ENCODE measurements around the gene COL19A1.
A peak's percentile ranks its signal among the peaks of the same experiment; 100 is the strongest.

COL19A1 gene

GRCh38 chr6:70131528-70131927 is 265.2 kb downstream of the COL19A1 start:
- no peak for DNase-seq

DNA sequence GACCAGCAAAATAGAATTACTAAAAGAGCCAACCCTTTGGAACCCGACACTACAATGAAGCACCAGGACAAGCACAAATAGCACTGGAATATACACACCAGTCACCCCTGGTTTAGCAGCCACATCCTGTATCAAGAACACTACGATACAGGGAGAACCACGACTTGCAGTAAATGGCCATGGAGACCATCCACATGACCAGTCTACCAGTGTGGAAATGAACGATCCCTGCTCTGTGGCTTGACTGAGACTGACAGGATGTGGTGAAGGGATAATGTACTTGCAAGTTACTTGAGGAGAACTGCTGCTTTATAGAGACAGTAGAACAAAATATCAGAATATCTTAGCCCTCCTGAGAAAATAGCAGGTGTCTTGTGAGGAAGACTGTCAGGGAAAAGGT is 266.9 kb downstream of the COL19A1 start:
- no peak for DNase-seq

DNA sequence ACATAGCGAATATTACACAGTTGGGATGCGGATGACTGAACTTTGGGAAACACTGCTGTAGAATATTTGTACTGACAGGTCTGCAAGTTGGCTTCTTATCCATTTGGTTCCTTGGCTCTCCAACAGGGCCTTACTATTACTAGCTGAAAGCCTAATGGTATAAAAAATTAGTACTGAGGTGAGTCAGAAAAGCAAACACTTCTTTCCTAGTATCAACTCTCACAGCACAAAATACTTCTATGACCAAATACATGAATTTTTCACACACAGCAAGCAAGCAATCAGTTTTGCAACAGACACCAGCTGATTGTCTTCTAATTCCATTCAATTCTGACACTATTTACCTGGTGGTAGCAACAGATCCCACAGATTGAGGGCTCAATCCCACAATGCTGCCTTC is 268.2 kb downstream of the COL19A1 start:
- no peak for DNase-seq

- no peak for DNase-seq
These were observed 269.1 kb downstream of the COL19A1 start for GRCh38 chr6:70135219-70136160.

DNA sequence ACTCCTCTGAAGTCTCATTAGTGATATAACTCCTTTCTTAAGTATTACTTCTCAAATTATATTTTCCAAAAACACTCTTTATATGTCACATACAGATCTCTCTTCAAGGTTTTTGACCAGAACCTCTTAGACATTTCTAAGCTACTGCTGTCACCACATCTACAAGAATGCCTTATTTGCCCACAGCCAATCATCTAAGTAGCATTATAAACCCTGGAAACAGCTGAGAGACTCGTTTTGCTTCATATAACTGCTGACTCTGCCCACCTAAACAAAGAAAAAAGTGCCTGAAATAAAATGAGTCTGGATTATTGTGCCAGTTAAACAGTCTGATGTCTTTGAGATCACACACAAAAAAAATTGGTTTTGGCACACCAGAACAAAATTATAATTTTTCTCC is 270.6 kb downstream of the COL19A1 start:
- no peak for DNase-seq

GRCh38 chr6:70140496-70140895 is 274.1 kb downstream of the COL19A1 start:
- no peak for DNase-seq

GRCh38 chr6:70142034-70142433 is 275.7 kb downstream of the COL19A1 start:
- DNase-seq, result no peak

DNA sequence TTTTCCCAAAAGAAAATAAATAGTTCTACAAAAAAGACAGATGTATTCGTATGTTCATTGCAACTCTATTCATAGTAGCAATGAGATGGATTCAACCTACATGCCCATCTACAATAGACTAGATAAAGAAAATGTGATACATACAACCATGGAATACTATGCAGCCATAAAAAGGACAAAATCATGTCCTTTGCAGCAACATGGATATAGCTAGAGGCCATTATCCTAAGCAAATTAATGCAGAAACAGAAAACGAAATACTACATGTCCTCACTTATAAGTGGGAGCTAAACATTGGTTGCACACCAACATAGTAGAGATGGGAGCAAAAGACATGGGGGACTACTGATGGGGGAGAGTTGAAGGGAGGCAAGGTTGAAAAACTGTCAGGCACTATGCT is 278.8 kb downstream of the COL19A1 start:
- DNase-seq, result no peak

DNA sequence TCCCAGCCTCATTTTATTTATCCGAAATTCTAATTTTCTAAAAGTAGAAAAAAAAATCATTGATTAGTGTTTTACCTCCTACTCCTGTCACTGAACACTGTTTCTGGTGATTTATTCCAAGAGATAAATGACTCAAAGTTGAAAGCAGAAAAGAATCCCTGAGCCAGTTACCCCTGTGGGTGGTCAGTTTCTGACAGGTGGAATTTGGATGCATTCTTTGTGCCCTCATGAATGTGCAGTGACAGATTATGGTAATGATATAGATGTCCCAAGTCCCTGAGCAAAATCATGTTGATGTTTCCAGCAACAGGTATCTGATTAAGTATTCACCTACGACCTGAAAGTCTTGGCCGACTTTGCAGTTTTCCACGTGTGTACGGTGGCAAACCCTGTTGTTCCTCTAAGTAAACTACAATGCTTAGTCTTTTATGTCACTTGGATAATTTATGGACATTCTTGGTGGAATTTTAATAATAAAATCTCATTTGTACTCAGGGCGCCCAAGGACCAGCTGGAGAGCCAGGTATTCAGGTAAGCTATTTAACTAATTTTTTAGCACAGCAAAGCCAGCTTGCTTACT is 282.9 kb downstream of the COL19A1 start:
- DNase-seq, result no peak

DNA sequence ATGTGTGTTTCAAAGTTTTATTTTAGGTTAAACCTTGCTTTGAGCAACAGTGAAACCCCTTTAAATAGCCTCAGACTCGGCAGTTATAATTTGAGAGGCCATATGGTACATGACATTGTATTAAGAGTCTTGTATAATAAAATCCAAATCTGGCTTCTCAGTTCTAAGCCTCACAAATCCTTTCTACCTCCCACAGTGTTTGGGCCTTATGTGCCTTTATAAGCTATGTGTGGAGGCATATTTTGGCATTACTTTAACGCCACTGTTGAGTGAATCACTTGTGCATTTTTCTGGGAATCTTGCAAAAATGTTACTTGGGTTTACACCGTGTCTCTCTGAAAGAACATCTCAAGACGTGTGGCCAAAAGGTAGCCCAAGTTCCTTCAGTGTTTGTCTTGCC is 284.2 kb downstream of the COL19A1 start:
- no peak for DNase-seq

GRCh38 chr6:70151616-70152015 is 285.3 kb downstream of the COL19A1 start:
- DNase-seq, result no peak

- DNase-seq, result no peak
These were observed 286.4 kb downstream of the COL19A1 start for GRCh38 chr6:70152786-70153185.

GRCh38 chr6:70157086-70157485 is 290.7 kb downstream of the COL19A1 start:
- no peak for DNase-seq

DNA sequence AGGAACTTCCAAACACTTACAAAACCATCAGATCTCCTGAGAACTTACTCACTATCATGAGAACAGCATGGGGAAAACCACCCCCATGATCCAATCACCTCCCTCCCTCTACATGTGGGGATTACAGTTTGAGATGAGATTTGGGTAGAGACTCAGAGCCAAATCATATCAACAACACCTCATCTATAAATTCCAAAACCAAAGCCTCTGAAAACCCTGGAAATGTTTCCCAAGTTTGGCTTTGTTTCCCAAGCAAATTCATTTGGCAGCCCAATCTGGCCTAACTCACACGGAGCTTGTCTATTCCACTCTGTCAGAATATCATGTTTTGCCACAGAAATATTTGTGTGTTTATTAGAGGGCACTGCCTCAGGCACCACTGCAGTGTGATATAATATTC is 293.9 kb downstream of the COL19A1 start:
- DNase-seq, result no peak

- no peak for DNase-seq
These were observed 296.6 kb downstream of the COL19A1 start for GRCh38 chr6:70162972-70163371.

GRCh38 chr6:70163795-70164194 is 297.4 kb downstream of the COL19A1 start:
- DNase-seq, result no peak

DNA sequence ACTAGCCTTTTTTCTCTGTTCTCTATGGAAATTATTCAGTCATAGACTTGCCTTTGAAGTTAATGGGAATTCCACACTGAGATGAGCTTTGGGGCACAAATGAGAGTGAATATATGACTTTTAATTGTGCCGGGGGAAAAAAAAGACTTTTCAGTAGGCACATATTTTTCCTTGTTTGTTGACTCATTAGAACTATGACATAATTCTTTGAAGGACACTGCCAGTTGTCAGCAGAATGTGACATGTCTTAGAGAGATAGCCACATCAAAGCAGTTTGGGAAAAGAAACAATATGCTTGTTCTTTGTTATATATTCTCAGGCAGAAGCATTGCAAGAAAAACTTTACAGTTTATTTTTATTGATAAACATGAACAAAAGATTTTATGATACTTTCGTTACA is 298.2 kb downstream of the COL19A1 start:
- no peak for DNase-seq

DNA sequence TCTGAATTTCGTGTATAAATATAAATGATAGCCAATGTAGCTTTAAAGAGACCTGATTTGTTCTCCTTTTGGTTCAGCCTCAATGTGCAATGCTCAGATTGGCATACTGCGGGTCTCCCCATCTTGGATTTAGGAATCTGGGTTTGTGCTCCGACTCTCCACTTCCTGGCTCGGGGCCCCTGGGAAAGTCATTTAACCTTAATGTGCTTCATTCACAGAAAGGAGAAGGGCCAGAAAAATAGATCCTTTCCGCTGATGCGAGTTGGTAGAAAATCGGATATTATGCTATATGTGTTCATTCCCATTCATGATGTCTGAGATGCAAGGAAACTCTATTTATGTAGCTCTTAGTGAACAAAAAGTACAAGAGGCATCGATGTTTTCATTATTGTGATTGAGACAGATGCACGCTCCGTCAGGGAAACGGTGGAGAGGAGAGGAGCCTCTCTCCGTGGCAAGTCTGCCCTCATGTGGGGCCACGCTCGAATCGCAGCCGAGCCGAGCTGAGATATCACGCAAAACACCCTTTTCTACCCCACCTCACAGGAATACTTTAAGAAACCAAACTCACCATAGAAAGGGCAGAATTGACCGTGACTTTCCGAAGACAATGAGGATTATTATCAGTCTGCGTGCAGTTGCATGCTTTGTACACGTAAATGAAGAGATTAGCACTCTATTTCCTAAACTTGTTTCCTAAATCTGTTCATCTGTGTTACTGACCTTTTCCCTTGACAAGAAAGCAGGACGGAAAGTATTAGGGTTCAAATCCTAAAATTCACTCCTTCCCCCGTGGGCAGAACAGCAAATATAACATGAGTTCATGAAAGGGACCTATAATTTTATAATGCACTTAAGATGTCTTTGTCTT is 300.0 kb downstream of the COL19A1 start:
- DNase-seq, result peak; percentile 12

DNA sequence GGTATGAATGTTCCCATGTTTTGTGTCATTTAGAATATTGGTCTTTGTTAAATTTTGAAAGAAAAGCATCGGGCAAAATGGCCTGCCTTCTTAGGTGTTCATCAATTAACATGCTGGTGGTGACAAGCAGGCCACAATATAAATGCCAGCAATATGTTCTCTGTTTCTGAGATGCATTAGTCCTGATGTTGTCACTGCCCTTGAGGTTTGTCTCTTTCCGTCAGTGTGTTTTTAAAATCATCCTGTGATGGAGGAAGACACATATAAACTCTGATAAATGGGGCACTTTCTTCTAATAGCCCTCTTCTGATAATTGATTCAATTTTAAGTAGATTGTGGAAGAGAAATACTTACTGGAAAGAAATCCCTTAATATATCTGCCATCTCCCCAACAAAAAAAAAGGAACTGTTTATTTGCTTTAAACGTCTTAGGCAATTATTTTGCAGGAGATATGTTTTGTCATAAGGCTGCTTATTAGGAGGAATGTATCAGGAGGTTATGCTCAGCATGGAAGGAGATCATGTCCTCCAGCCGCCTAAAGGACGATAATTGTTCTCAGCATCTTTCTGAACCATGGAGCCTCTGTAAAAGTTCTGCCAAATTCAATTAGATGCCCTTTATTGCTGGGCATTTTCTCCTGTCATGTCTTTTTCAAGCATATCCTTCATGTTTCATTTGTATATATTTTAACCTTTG is 302.5 kb downstream of the COL19A1 start:
- DNase-seq, result no peak

DNA sequence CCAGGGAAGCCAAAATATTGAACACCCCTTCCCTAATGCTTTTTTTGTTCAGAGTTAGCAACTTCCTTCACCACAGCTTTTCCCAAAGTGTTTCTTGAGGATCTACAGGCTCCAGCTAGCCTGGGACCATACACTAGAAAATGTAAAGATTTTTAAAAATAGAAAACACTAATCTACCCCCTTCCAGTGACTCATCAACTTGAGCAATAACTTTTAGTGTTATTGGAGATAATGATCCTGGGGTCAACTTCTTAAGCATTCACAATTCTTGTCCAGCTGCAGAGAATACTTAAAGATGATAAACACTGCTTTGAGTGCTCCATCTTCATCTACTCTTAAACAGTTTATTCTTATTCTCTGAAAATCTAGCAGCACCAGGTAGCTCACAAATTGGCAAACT is 304.9 kb downstream of the COL19A1 start:
- no peak for DNase-seq

- no peak for DNase-seq
These were observed 305.9 kb downstream of the COL19A1 start for GRCh38 chr6:70172252-70172651.

DNA sequence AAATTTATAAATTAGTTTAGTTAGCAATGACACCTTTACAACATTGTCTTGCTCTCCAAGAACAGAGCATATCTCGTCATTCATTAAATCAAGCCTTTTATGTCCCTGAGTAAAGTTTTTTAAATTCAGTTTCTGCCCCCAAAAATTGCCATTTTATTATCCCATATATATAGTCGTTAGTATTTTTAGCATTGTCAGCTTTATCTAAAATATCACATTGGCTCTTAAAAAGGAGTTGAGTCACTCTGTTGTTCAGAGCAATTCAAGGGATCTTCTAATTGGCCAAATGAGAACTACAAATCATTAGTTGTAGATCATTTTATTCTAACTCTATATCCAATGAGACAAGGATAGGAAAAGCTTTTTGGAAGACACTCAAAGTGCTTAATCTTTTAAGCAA is 309.4 kb downstream of the COL19A1 start:
- no peak for DNase-seq

Measured in stimulated activated CD4-positive, alpha-beta T cell treated with anti-CD3 and anti-CD28 coated beads, Interleukin-4, amount 100 ng/mL, for 1 hour (primary cell).